Activated naive CD8-positive, alpha-beta T cell treated with anti-CD3 and anti-CD28 coated beads, Interleukin-2, amount 50 U/mL, for 24 hours (primary cell): ENCODE measurements around the gene LRRC72.
"Not testable (repeated sequence)": the region's sequence is repeated elsewhere in the genome, so short reads cannot be mapped to it uniquely, and the experiment has no call there.

Source experiments
- ATAC-seq: fragments of 150-1000 bp; cut with Tn5 transposase; one replicate; pipeline ENCODE4 v1.10.0; 2021
- DNase-seq: peaks from one replicate; pipeline ENCODE4 v3.0.0; 2021
- H3K27ac Mint-ChIP-seq: one replicate; pipeline ENCODE4 v1.8.0; 2021; ENCODE audit warnings: mild to moderate bottlenecking, mixed read lengths
- H3K27me3 Mint-ChIP-seq: one replicate; pipeline ENCODE4 v1.8.0; 2021; ENCODE audit warnings: mixed read lengths
- H3K36me3 Mint-ChIP-seq: one replicate; pipeline ENCODE4 v1.8.0; 2021; ENCODE audit warnings: low read depth, mixed read lengths
- H3K4me1 Mint-ChIP-seq: one replicate; pipeline ENCODE4 v1.8.0; 2021; ENCODE audit warnings: mixed read lengths
- H3K4me3 Mint-ChIP-seq: one replicate; pipeline ENCODE4 v1.8.0; 2021; ENCODE audit warnings: mild to moderate bottlenecking, moderate library complexity, mixed read lengths
- H3K9me3 Mint-ChIP-seq: one replicate; pipeline ENCODE4 v1.8.0; 2021; ENCODE audit warnings: mixed read lengths

Gene LRRC72

DNA sequence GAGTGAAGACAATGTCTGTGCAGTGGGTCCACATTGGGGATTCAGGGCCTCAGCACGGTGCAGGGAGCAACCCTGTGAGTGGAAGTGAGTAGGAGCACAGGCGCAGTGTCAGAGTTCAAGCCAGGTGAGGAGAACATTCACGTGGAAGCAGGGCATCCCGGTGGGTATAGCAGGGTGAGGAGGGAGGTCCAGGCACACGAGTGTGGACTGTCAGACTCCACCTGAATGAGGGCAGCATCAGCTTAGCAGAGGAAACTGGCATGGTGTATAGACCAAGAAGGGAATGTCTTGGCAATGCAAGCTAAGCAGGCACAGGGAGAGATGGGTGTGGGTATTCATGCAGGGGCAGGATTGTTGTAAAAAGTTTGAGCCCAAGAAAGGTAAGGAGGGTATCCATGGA lies 15.3 kb upstream of the LRRC72 start:
- H3K4me1 Mint-ChIP-seq: no peaks in the 10 kb centered on the region
- H3K9me3 Mint-ChIP-seq: peaks cover 3% of the 10 kb centered on the region
- peaks cover 4% of the 10 kb centered on the region for H3K27me3 Mint-ChIP-seq
- no peaks in the 10 kb centered on the region for H3K36me3 Mint-ChIP-seq
- DNase-seq: no peak
- no peak overlapping the region for H3K4me3 Mint-ChIP-seq
- H3K27ac Mint-ChIP-seq: no peak overlapping the region
- no peak for ATAC-seq

DNA sequence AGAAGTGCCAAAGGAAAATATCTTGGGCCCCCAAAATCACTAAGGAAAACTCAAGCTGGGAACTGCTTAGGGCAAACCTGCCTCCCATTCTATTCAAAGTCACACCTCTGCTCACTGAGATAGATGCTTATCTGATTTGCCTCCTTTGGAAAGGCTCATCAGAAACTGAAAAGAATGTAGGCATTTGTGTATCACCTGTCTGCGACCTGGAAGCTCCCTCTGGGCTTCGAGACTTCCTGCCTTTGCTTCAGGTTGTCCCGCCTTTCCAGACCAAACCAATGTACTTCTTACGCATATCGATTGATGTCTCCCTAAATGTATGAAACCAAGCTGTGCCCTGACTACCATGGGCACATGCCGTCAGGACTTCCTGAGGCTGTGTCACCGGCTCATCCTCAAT lies 14.5 kb upstream of the LRRC72 start:
- H3K27me3 Mint-ChIP-seq: peaks cover 4% of the 10 kb centered on the region
- no peak overlapping the region for H3K4me3 Mint-ChIP-seq
- H3K9me3 Mint-ChIP-seq: peaks cover 3% of the 10 kb centered on the region
- no peak overlapping the region for H3K27ac Mint-ChIP-seq
- DNase-seq (no peak), ATAC-seq (no peak)
- no peaks in the 10 kb centered on the region for H3K4me1 Mint-ChIP-seq
- H3K36me3 Mint-ChIP-seq: no peaks in the 10 kb centered on the region

DNA sequence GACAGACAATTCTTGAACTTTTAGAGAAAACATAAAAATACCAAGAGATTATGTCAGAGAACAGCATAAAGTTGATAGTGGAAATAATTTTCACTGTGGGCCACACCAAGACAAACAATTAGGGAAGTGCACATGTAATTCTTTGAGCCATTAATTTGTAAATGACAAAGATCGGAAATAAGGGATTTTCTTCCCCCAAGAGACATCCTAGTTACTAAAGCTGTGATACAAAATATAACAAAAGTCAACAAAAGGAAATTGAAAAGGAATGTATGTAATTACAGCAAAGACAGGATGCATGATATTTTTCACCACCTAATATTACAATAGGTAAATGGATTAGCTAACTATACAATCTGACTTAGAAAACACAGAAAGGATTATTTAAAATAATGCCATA lies 12.4 kb upstream of the LRRC72 start:
- Mint-ChIP-seq H3K9me3 (no peaks in the 10 kb centered on the region), H3K4me3 (no peak overlapping the region), H3K27me3 (no peaks in the 10 kb centered on the region), H3K4me1 (no peaks in the 10 kb centered on the region), H3K27ac (no peak overlapping the region), H3K36me3 (no peaks in the 10 kb centered on the region)
- DNase-seq (no peak), ATAC-seq (no peak)

DNA sequence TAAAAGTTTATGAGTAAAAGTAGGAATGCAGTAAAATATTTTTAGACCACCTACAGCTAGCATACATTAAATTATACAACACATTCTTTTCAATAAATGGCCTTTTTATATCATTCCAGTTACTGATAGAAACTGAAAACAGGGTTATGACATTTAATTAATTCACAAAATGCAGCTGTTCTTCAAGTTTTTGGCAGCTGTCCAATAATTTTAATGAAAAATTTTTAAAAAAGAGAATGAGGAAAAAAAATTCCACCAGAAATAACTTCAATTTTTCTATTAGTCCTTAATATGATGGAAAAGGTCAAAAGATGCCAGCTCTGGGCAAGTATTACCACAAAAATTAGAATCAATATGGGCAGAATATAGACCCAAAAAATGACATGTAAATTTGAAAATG lies 11.9 kb upstream of the LRRC72 start:
- no peak overlapping the region for H3K4me3 Mint-ChIP-seq
- no peaks in the 10 kb centered on the region for H3K36me3 Mint-ChIP-seq

DNA sequence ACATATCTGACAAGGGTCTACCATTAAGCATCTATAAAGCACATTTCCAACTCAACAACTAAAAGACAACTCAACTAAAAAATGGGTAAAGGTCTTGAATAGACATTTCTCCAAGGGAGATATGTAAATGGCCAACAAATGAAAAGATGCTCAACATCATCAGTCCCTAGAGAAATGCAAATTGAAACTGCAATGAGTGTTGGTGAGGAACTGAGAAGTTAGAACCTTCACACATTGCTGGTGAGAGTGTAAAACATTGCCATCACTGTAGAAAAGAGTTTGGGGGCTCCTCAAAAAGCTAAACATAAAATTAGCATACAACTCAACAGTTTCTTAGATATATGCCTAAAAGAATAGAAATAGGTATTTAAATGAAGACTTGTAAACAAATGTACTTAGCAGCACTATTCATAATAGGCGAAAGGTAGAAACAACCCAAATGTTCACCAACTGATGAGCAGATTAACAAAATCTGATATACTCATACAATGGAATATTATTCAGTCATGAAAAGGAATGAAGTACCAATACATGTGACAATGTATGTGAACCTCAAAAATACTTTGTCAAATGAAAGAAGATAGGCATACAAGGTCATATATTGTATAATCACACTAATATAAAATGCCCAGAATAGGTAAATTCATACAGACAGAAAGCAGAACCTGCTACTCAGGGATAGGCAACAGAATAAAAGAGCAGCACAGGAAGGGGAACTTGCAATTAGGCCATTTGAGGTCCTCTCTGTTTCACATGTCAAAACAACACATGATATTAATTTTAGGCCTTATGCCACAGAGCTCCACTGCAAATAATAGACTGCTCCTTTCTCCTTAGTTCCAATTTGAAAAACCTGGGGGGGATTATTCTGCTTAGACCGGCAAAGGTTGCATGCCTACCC lies 10.6 kb upstream of the LRRC72 start:
- Mint-ChIP-seq H3K4me3 (no peak overlapping the region), H3K27ac (no peak overlapping the region), H3K9me3 (peaks cover 4% of the 10 kb centered on the region), H3K27me3 (peaks cover 2% of the 10 kb centered on the region), H3K36me3 (no peaks in the 10 kb centered on the region), H3K4me1 (no peaks in the 10 kb centered on the region)
- ATAC-seq: no peak
- DNase-seq: no peak

More for the DNA sequence above, 11.9 kb upstream of the LRRC72 start:
- no peak for ATAC-seq
- Mint-ChIP-seq H3K27me3 (no peaks in the 10 kb centered on the region), H3K4me1 (no peaks in the 10 kb centered on the region), H3K9me3 (no peaks in the 10 kb centered on the region), H3K27ac (no peak overlapping the region)
- DNase-seq: no peak

DNA sequence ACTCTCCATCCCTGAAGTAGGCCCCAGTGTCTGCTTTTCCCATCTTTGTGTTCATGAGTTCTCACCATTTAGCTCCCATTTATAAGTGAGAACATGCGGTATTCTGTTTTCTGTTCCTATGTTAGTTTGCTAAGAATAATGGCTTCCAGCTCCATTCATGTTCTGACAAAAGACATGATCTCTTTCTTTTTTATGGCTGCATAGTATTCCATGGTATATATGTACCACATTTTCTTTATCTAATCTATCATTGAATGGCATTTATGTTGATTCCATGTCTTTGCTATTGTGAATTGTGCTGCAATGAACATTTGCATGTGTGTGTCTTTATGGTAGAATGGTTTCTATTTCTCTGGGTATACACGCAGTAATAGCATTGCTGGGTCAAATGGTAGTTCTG lies 6.6 kb upstream of the LRRC72 start:
- H3K27ac Mint-ChIP-seq, H3K27me3 Mint-ChIP-seq, H3K4me3 Mint-ChIP-seq, DNase-seq, H3K36me3 Mint-ChIP-seq, ATAC-seq, H3K4me1 Mint-ChIP-seq, H3K9me3 Mint-ChIP-seq: not testable (repeated sequence)

DNA sequence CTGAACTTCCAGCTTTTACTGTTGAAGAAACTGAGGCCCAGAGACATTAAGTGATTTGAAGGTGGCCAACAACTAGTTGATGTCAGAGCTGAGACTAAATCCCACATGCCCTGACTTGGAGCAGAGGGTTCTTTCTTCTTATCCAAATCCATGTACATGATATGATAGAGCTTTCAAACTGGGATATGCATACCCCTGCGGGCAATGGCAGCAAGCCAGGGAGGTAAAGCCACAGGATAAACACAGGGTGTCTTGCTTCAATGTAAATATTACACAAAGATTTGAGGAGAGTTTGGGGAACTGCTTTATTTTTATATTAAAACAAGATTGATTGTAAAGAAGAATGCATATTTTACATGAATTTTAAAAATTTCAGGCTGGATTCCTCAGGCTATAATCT lies 2.3 kb upstream of the LRRC72 start:
- no peak for DNase-seq
- Mint-ChIP-seq H3K27ac (no peak overlapping the region), H3K9me3 (peaks cover 4% of the 10 kb centered on the region), H3K4me3 (no peak overlapping the region), H3K4me1 (no peaks in the 10 kb centered on the region), H3K36me3 (no peaks in the 10 kb centered on the region), H3K27me3 (peaks cover 2% of the 10 kb centered on the region)
- no peak for ATAC-seq

DNA sequence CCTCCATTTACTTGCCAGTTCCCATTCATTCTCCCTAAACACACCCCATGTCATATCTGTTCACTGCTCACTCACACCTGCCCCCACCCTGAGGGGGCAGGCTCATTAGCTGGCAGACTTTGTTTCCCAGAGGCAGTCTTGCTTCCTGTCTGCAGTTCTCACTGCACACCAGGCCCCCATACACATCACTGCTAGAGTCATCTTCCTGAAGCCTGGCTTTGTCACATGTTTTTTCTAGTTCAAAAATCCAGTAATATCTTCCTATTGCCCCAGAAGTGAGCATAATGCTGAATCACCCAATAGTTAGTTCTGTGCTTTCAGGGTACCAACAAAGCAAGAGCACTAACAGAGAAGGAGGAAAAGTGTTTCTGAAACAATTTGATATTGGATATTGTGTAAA lies 1.9 kb downstream of the LRRC72 start:
- no peak for DNase-seq
- Mint-ChIP-seq H3K4me3 (no peak overlapping the region), H3K9me3 (no peaks in the 10 kb centered on the region), H3K27ac (no peak overlapping the region), H3K4me1 (no peaks in the 10 kb centered on the region), H3K27me3 (peaks cover 2% of the 10 kb centered on the region), H3K36me3 (no peaks in the 10 kb centered on the region)
- ATAC-seq: no peak

DNA sequence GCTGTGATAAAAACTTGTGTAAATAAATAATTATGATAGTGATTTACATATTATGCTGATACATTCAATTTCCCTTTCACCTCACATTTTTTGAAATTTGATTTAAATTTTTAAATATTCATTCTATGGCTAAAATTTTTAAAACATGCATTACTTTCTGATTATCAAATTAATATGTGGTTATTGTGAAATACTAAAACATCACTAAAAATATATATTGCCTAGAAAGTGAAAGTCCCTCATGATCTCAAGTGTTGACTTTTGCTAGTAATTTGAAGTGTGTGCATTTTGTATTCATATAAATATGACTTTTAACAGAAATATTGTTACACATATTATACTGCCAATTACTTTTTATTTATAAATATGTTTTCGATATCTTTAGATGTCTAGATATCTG lies 3.1 kb downstream of the LRRC72 start:
- no peak overlapping the region for H3K27ac Mint-ChIP-seq
- H3K27me3 Mint-ChIP-seq: peaks cover 2% of the 10 kb centered on the region
- ATAC-seq: no peak
- H3K4me3 Mint-ChIP-seq: no peak overlapping the region
- no peaks in the 10 kb centered on the region for H3K4me1 Mint-ChIP-seq
- no peak for DNase-seq
- no peaks in the 10 kb centered on the region for H3K36me3 Mint-ChIP-seq
- H3K9me3 Mint-ChIP-seq: no peaks in the 10 kb centered on the region

DNA sequence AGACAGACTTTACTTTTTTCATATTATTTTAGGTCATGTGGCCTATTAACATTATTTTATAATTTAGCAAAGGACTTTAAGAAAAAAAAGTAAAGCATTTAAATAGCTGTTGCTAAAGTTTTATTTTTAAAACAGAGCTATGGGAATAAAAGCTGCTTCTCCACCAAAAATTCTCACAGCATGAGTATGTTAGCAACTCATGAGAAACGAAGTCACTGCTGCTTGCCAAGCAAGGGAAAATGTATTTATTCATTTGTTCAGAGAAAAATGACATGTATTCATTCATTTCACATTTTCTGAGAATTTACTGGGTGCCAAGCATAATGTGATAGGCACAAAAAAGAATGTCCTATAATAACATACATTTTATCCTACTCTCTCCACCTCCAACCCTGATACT lies 5.1 kb downstream of the LRRC72 start:
- DNase-seq (no peak), ATAC-seq (no peak)
- Mint-ChIP-seq H3K27ac (no peak overlapping the region), H3K4me3 (no peak overlapping the region), H3K9me3 (no peaks in the 10 kb centered on the region), H3K4me1 (no peaks in the 10 kb centered on the region), H3K27me3 (peaks cover 2% of the 10 kb centered on the region), H3K36me3 (no peaks in the 10 kb centered on the region)

DNA sequence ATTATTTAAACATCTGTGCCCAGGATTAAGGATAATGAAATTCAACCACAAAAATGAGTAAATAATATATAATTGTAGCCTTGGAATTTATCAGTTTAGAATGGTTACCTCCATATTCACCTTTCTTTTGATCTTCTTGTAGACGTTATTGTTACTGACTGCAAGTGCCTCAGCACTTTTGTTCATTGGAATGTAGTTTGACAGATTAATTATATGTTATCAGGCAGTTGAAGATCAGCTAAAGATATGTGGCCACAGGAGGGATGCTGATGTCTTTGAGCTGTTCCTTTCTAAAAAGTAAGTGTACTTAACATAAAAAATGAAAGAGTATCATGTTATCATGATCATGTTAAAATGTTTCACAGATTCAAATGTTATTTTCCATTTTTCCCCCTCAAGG lies 5.6 kb downstream of the LRRC72 start:
- Mint-ChIP-seq H3K36me3 (no peaks in the 10 kb centered on the region), H3K4me1 (no peaks in the 10 kb centered on the region), H3K4me3 (no peak overlapping the region), H3K27ac (no peak overlapping the region), H3K27me3 (peaks cover 2% of the 10 kb centered on the region), H3K9me3 (no peaks in the 10 kb centered on the region)
- DNase-seq: no peak
- no peak for ATAC-seq

DNA sequence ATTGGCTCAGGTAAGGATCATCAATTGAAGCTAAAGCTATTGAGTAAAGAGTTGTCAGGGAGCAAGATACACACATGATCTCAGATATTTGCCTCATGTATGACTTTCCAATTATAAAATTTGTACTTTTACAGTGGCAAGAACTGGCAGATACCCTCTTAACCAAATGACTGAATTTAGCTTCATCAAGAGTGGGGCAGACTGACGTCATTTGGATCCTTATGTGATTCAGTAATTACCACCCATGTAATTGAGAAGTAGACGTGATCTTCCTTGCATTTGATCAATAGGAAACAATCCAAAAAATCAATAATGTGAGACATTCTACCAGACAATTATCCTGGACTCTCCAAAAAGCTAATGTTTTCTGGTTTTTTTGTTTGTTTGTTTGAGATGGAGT lies 8.9 kb downstream of the LRRC72 start:
- Mint-ChIP-seq H3K36me3 (no peaks in the 10 kb centered on the region), H3K27me3 (peaks cover 2% of the 10 kb centered on the region), H3K9me3 (no peaks in the 10 kb centered on the region), H3K27ac (no peak overlapping the region), H3K4me1 (no peaks in the 10 kb centered on the region), H3K4me3 (no peak overlapping the region)
- no peak for ATAC-seq
- DNase-seq: no peak

DNA sequence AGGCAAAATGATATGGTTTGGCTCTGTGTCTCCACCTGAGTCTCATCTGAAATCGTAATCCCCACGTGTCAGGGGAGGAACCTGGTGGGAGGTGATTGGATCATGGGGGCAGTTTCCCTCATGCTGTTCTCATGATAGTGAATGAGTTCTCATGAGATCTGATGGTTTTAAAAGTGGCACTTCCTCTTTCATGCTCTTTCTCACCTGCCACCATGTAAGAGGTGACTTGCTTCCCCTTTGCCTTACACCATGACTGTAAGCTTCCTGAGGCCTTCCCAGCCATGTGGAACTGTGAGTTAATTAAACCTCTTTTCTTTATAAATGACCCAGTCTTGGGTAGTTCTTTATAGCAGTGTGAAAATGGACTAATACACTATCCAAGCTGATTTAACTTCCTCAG lies 13.9 kb downstream of the LRRC72 start:
- not testable (repeated sequence) for H3K27me3 Mint-ChIP-seq, H3K4me3 Mint-ChIP-seq, ATAC-seq, H3K36me3 Mint-ChIP-seq, H3K27ac Mint-ChIP-seq, H3K4me1 Mint-ChIP-seq, DNase-seq, H3K9me3 Mint-ChIP-seq

DNA sequence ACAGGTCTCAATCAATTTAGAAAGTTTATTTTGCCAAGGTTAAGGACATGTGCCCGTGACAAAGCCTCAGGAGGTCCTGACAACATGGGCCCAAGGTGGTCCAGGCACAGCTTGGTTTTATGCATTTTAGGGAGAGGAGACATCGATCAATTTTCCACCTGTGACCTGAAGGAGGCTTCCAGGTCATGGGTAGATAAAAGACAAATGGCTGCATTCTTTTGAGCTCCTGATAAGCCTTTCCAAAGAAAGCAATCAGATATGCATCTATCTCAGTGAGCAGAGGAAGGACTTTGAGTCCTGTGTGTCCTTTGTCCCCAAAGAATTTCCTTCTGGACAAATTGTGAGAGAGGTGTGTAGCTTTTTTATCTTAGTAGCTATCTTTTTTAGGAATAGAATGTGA lies 15.8 kb downstream of the LRRC72 start:
- no peak for ATAC-seq
- H3K4me3 Mint-ChIP-seq: no peak overlapping the region
- no peaks in the 10 kb centered on the region for H3K4me1 Mint-ChIP-seq
- no peaks in the 10 kb centered on the region for H3K36me3 Mint-ChIP-seq
- no peak overlapping the region for H3K27ac Mint-ChIP-seq
- DNase-seq: no peak
- no peaks in the 10 kb centered on the region for H3K27me3 Mint-ChIP-seq
- no peaks in the 10 kb centered on the region for H3K9me3 Mint-ChIP-seq

DNA sequence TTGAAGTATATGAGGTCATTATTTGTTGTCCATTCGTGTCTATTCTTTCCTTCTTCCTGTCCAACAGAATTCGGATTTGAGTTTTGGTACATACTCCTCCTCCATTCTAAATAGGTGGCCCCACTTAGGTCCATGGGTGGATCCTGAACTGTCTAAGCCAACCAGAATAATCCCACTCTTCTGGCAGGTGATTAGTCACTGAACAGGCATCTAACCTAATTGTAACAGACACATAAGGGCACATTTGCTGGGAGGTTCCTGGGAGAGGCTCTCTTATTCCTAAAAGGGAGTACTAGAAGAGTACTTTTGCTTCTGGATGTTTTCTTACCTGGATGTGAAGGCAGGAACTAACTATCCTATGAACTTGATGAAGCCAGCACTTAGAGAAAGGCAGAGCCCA lies 16.8 kb downstream of the LRRC72 start:
- DNase-seq (no peak), ATAC-seq (no peak)
- Mint-ChIP-seq H3K27ac (no peak overlapping the region), H3K9me3 (no peaks in the 10 kb centered on the region), H3K4me1 (no peaks in the 10 kb centered on the region), H3K27me3 (no peaks in the 10 kb centered on the region), H3K4me3 (no peak overlapping the region), H3K36me3 (no peaks in the 10 kb centered on the region)
